H1 (cell line): ENCODE measurements around the gene PRXL2B. TPM values are rescaled to one million over a fixed set of nuclear protein-coding genes. Genes with fewer than 3 reads are reported as not detected.

ENCODE experiments used
- CTCF ChIA-PET: fragments of 300-600 bp; sonication (Branson Sonifier 250); formaldehyde crosslinking; loops from one replicate; lab custom pipeline; 2021; ENCODE audit not compliant: partially characterized antibody; lab: Charles Lee
- POLR2A ChIA-PET: fragments of 300-600 bp; sonication (Branson Sonifier 250); formaldehyde crosslinking; loops from one replicate; lab custom pipeline; 2021; ENCODE audit warnings: inconsistent platforms; ENCODE audit not compliant: partially characterized antibody; lab: Charles Lee
- DNase-seq, 2 experiments: peaks; one replicate each; pipeline versions ENCODE4 v3.0.0 to v3.0.0-alpha.2; 2010 to 2022; ENCODE audit warnings: low spot score in 2 of 2, low read depth in 1 of 2, mixed read lengths in 1 of 2
- FAIRE-seq: peaks from 2 replicates; lab custom pipeline; 2011; peaks lifted over from hg19 to GRCh38; lab: Jason Lieb, UNC
- H2AFZ ChIP-seq: 2 replicates; pipeline ENCODE4 v1.8.1; 2012; ENCODE audit warnings: low read length, inconsistent platforms
- H2AK5ac ChIP-seq: 2 replicates; pipeline ENCODE4 v1.6.1; 2013; ENCODE audit warnings: low read depth, low read length
- H2BK120ac ChIP-seq: replicated peaks from 2 replicates; pipeline ENCODE3; 2013; ENCODE audit warnings: low read depth, low read length, inconsistent platforms
- H2BK12ac ChIP-seq: 2 replicates; pipeline ENCODE4 v1.6.1; 2013; ENCODE audit warnings: low read depth, low read length
- H2BK15ac ChIP-seq: 2 replicates; pipeline ENCODE4 v1.6.1; 2013; ENCODE audit warnings: low read length
- H2BK20ac ChIP-seq: 2 replicates; pipeline ENCODE4 v1.6.1; 2013; ENCODE audit warnings: low read length
- H2BK5ac ChIP-seq: 2 replicates; pipeline ENCODE4 v1.6.1; 2013; ENCODE audit warnings: low read depth, low read length
- H3K14ac ChIP-seq: 2 replicates; pipeline ENCODE4 v1.6.1; 2013; ENCODE audit warnings: inconsistent platforms; ENCODE audit not compliant: insufficient read length
- H3K18ac ChIP-seq: 2 replicates; pipeline ENCODE4 v1.6.1; 2013; ENCODE audit warnings: low read length; ENCODE audit errors: extremely low read depth
- H3K23ac ChIP-seq: 2 replicates; pipeline ENCODE4 v1.6.1; 2013; ENCODE audit warnings: inconsistent platforms; ENCODE audit not compliant: insufficient read length
- H3K23me2 ChIP-seq: 2 replicates; pipeline ENCODE4 v1.6.1; 2013; ENCODE audit warnings: low read depth, low read length
- H3K27ac ChIP-seq: 2 replicates; pipeline ENCODE4 v1.6.1; 2011; ENCODE audit warnings: low read depth, low read length, inconsistent platforms
- H3K27me3 ChIP-seq, 4 experiments: replicated peaks in 1 of 4; 1 replicate in 1 of 4; 2 replicates in 3 of 4; pipeline versions ENCODE4 v1.6.1 to v1.8.1; 2011 to 2013; ENCODE audit warnings: low read length in 3 of 4, mild to moderate bottlenecking in 3 of 4, inconsistent platforms in 2 of 4, mixed read lengths in 2 of 4, moderate library complexity in 1 of 4; ENCODE audit not compliant: control insufficient read depth in 3 of 4, insufficient read depth in 3 of 4; ENCODE audit errors: extremely low read depth in 1 of 4
- H3K36me3 ChIP-seq, 4 experiments: 2 replicates each; pipeline versions ENCODE4 v1.6.1 to v1.8.1; 2011 to 2013; ENCODE audit warnings: mild to moderate bottlenecking in 4 of 4, low read length in 3 of 4, moderate library complexity in 2 of 4, control low read depth in 1 of 4, inconsistent platforms in 1 of 4; ENCODE audit not compliant: insufficient read depth in 4 of 4, control insufficient read depth in 2 of 4
- H3K4ac ChIP-seq: replicated peaks from 2 replicates; pipeline ENCODE3; 2013; ENCODE audit warnings: low read length, low read depth, mixed read lengths, inconsistent platforms; ENCODE audit not compliant: insufficient read length
- H3K4me1 ChIP-seq, 4 experiments: replicated peaks in 1 of 4; 1 replicate in 1 of 4; 2 replicates in 3 of 4; pipeline versions ENCODE4 v1.6.1 to v1.8.1; 2011 to 2013; ENCODE audit warnings: low read length in 3 of 4, inconsistent platforms in 2 of 4, mixed read lengths in 1 of 4; ENCODE audit not compliant: insufficient read depth in 4 of 4, control insufficient read depth in 3 of 4
- H3K4me2 ChIP-seq, 2 experiments: 2 replicates each; pipeline versions ENCODE4 v1.6.1 to v1.8.1; 2011 to 2013; ENCODE audit warnings: low read depth in 2 of 2, low read length in 2 of 2, control low read depth in 1 of 2, inconsistent platforms in 1 of 2, mild to moderate bottlenecking in 1 of 2; ENCODE audit not compliant: insufficient read depth in 1 of 2
- H3K4me3 ChIP-seq, 4 experiments: fragments of 200-600, 300-600 bp in 1 of 4; sonication (generic), shearing (Covaris generic), sonication (Bioruptor Twin) in 1 of 4; 2 replicates each; pipeline versions ENCODE4 v1.5.1 to v1.8.1; 2011 to 2016; ENCODE audit warnings: low read length in 4 of 4, low read depth in 3 of 4, control low read depth in 2 of 4, inconsistent platforms in 2 of 4, mild to moderate bottlenecking in 2 of 4, mixed read lengths in 1 of 4, moderate library complexity in 1 of 4; ENCODE audit not compliant: insufficient read depth in 2 of 4; ENCODE audit errors: extremely low read depth in 1 of 4
- H3K56ac ChIP-seq: replicated peaks from 2 replicates; pipeline ENCODE3; 2013; ENCODE audit warnings: low read depth, mild to moderate bottlenecking, mixed read lengths, low read length, inconsistent platforms; ENCODE audit not compliant: insufficient read length
- H3K79me1 ChIP-seq: 2 replicates; pipeline ENCODE4 v1.6.1; 2013; ENCODE audit warnings: low read depth, low read length, control low read depth
- H3K79me2 ChIP-seq, 2 experiments: 2 replicates each; pipeline versions ENCODE4 v1.6.1 to v1.8.1; 2012 to 2013; ENCODE audit warnings: low read length in 2 of 2, mild to moderate bottlenecking in 2 of 2, inconsistent platforms in 1 of 2; ENCODE audit not compliant: insufficient read depth in 2 of 2, control insufficient read depth in 1 of 2
- H3K9ac ChIP-seq, 4 experiments: replicated peaks in 1 of 4; 1 replicate in 1 of 4; 2 replicates in 3 of 4; pipeline versions ENCODE4 v1.6.1 to v1.8.1; 2011 to 2013; ENCODE audit warnings: low read depth in 3 of 4, low read length in 3 of 4, control low read depth in 2 of 4, mild to moderate bottlenecking in 2 of 4, moderate library complexity in 2 of 4, inconsistent platforms in 1 of 4; ENCODE audit errors: extremely low read depth in 1 of 4
- H3K9me3 ChIP-seq, 2 experiments: 2 replicates each; pipeline versions ENCODE4 v1.6.1 to v1.8.1; 2012 to 2013; ENCODE audit warnings: mild to moderate bottlenecking in 2 of 2, moderate library complexity in 2 of 2, control low read depth in 1 of 2, inconsistent platforms in 1 of 2, low read depth in 1 of 2, low read length in 1 of 2, mixed read lengths in 1 of 2; ENCODE audit not compliant: insufficient read depth in 2 of 2
- H4K20me1 ChIP-seq, 2 experiments: replicated peaks in 1 of 2; 2 replicates each; pipeline versions ENCODE3 to v1.8.1; 2011 to 2013; ENCODE audit warnings: inconsistent platforms in 2 of 2, low read length in 2 of 2, mild to moderate bottlenecking in 1 of 2; ENCODE audit not compliant: insufficient read depth in 2 of 2, control insufficient read depth in 1 of 2
- H4K5ac ChIP-seq: 2 replicates; pipeline ENCODE4 v1.6.1; 2013; ENCODE audit warnings: low read length, low read depth, mixed read lengths, inconsistent platforms; ENCODE audit not compliant: insufficient read length
- H4K8ac ChIP-seq: 2 replicates; pipeline ENCODE4 v1.8.0; 2013; ENCODE audit warnings: mild to moderate bottlenecking, moderate library complexity, low read length, inconsistent platforms; ENCODE audit not compliant: insufficient read depth; ENCODE audit errors: extremely low read depth
- H4K91ac ChIP-seq: replicated peaks from 2 replicates; pipeline ENCODE3; 2013; ENCODE audit warnings: low read length, mixed read lengths, inconsistent platforms; ENCODE audit not compliant: insufficient read length
- ASH2L ChIP-seq: fragments of 200-600, 300-600 bp; sonication (generic); IDR thresholded peaks from one replicate; pipeline ENCODE4 v1.7.1; 2017; ENCODE audit warnings: low read length
- CTCF ChIP-seq, 3 experiments: IDR thresholded peaks; 1 replicate in 2 of 3; 2 replicates in 1 of 3; pipeline versions ENCODE4 v1.5.1 to v1.6.1; 2011; ENCODE audit warnings: low read length in 3 of 3, mild to moderate bottlenecking in 3 of 3, inconsistent platforms in 2 of 3, low read depth in 1 of 3, moderate library complexity in 1 of 3; ENCODE audit not compliant: insufficient read depth in 1 of 3; ENCODE audit errors: control extremely low read depth in 1 of 3
- RAD21 ChIP-seq, 2 experiments: IDR thresholded peaks in 1 of 2; conservative IDR thresholded peaks in 1 of 2; 2 replicates each; pipeline ENCODE4 v1.6.1; 2011; ENCODE audit warnings: low read depth in 2 of 2, low read length in 2 of 2, improper control_type of control experiment in 1 of 2, inconsistent platforms in 1 of 2, mild to moderate bottlenecking in 1 of 2, moderate library complexity in 1 of 2
- WGBS, 2 experiments: shearing (Covaris generic) in 1 of 2; methylation state at CpG; one replicate each; pipeline versions ENCODE4 v1.1.6 to v1.1.7; 2013 to 2015; ENCODE audit warnings: low lambda C conversion rate in 2 of 2, mixed read lengths in 2 of 2, inconsistent platforms in 1 of 2, low coverage in 1 of 2, missing lambda C conversion rate in 1 of 2; ENCODE audit not compliant: insufficient replicate concordance in 2 of 2, insufficient coverage in 1 of 2, insufficient read length in 1 of 2; ENCODE audit errors: extremely low coverage in 1 of 2, missing lambda C conversion rate in 1 of 2; 5-methylcytosine and 5-hydroxymethylcytosine counted together
- polyA plus RNA-seq, 7 experiments: library from polyadenylated mRNA; depleted of rRNA in 3 of 7; stranded (reverse) in 5 of 7; unstranded in 2 of 7; fragments of >200 nt in 5 of 7; fragments of 200-250 nt in 2 of 7; gene quantifications; 1 replicate in 5 of 7; 2 replicates in 1 of 7; 4 replicates in 1 of 7; pipeline versions ENCODE4 v1.2.1 to v1.2.3, GENCODE V29; 2011 to 2013; ENCODE audit warnings: missing spikeins in 2 of 7, mixed read lengths in 2 of 7
- total RNA-seq: library from RNA; stranded (reverse); fragmentation: NEBNext Ultra II Directional; extraction: Animal tissue kit (Norgen Biotek cat#: 25700); gene quantifications from 2 replicates; pipeline ENCODE4 v1.2.1, GENCODE V29; 2021

PRXL2B gene
- total and polyA plus RNA-seq, 2 of the 8 experiments (the other 6 are each of a cell fraction or from before 2014, with no cell fraction given), result 35.3 to 46.0 TPM

GRCh38 chr1:2561898-2562895 is 24.4 kb upstream of the PRXL2B start:
- no peak overlapping the region for H3K4ac ChIP-seq
- no peak overlapping the region for H4K5ac ChIP-seq
- no peaks in the 10 kb centered on the region for H3K79me2 ChIP-seq
- H4K91ac ChIP-seq, result no peak overlapping the region
- no peak overlapping the region for H3K9ac ChIP-seq
- no peak overlapping the region for H4K8ac ChIP-seq
- H3K9me3 ChIP-seq, result no peaks in the 10 kb centered on the region; a peak in 1 of 4 replicates
- H4K20me1 ChIP-seq, result no peaks in the 10 kb centered on the region
- WGBS, 2 experiments, result 92% methylated on average over 22 of the region's 24 CpGs; no CpG with 5 or more reads in 1 of the 2 experiments
- peaks cover 0 to 5% (median 0%) of the 10 kb centered on the region in 4 experiments; a peak in 1 of 7 replicates for H3K4me1 ChIP-seq
- CTCF ChIA-PET, result interaction anchor here (0.6 to 3.4 kb wide), 39 partner anchors 10 to 881 kb away, joined by 3 to 33 read pairs (median 4); partner anchors contain the start of gene PANK4
- no peak overlapping the region for H3K18ac ChIP-seq
- TF ChIP-seq RAD21 (IDR thresholded peaks at IDR 0.05 in 1 of 2, conservative IDR thresholded peaks at IDR 0.05 in 1 of 2; ENCODE audit: low read depth in 2 of 2, low read length in 2 of 2) (peak; percentile 25 to 56; a peak in 3 of 4 replicates), CTCF (IDR thresholded peaks at IDR 0.05; ENCODE audit: control extremely low read depth in 1 of 3, insufficient read depth in 1 of 3, low read depth in 1 of 3, low read length in 3 of 3) (peak in 2 of 3 experiments; percentile 61 to 69; a peak in 3 of 4 replicates), ASH2L (no peak)
- H3K4me3 ChIP-seq, result no peak overlapping the region
- H3K4me2 ChIP-seq, result no peak overlapping the region
- H3K36me3 ChIP-seq, result no peaks in the 10 kb centered on the region
- no peak overlapping the region for H2BK20ac ChIP-seq
- H2BK15ac ChIP-seq, result no peak overlapping the region
- H2BK12ac ChIP-seq, result no peak overlapping the region
- H2AK5ac ChIP-seq, result no peak overlapping the region
- no peak overlapping the region for H3K23ac ChIP-seq
- H2BK5ac ChIP-seq, result no peak overlapping the region
- no peak overlapping the region for H3K56ac ChIP-seq
- no peak overlapping the region for H2BK120ac ChIP-seq
- H3K27me3 ChIP-seq, result no peaks in the 10 kb centered on the region
- no peak overlapping the region for H3K27ac ChIP-seq
- POLR2A ChIA-PET, result interaction anchor here (1.0 to 1.1 kb wide), 2 partner anchors 20 to 36 kb away, joined by 3 read pairs; partner anchors contain the start of gene PANK4
- no peak for DNase-seq
- no peak overlapping the region for H2AFZ ChIP-seq
- no peak overlapping the region for H3K14ac ChIP-seq
- no peaks in the 10 kb centered on the region for H3K79me1 ChIP-seq
- H3K23me2 ChIP-seq, result no peaks in the 10 kb centered on the region
- no peak for FAIRE-seq
